ENCODE results near the gene PRKAR1A.
"Not testable (repeated sequence)": the region's sequence is repeated elsewhere in the genome, so short reads cannot be mapped to it uniquely, and the experiment has no call there.

PRKAR1A gene

DNA sequence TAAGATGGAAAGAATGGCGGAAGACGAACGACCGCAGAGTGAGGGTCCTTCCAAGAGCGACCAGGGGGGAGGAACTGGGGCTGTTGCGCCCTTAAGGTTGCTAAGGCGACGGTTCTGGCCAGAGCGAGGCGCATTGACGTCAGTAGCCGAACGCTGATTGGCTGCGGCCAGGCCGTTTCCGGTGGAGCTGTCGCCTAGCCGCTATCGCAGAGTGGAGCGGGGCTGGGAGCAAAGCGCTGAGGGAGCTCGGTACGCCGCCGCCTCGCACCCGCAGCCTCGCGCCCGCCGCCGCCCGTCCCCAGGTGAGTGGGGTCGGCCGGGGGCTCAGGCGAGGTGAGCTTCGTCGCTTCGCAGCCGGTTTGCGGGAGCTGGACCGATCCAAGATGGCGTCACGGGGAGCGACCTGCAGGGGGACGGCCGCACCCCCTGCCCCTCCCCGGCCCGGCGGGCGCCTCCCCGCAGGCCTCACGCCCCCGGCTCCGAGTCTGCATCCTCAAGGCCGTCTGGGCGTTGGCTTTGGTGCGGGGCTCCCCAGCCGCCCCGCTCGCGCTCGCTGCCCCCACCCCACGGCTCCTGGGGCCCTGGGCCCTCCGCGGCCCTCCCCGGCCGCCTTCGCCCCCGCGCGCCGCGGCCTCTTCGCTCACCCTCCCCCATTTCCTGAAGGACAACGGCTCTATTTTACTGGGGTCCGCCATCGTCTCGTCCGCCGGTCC lies at the start of gene PRKAR1A:
Gene PRKAR1A, plus strand, starts transcription at position 184 of the 713 bp plus-strand sequence. CDS start 2,970 bp downstream, outside the sequence.
- Histone ChIP-seq H3K27ac (ENCODE audit: low read length) (peak within 1 kb of the TSS; percentile 93), H3K27me3 (ENCODE audit: insufficient read depth, low read length) (no peaks in the 10 kb centered on the region), H3K36me3 (ENCODE audit: insufficient read depth, low read depth, low read length) (peaks cover 27% of the 10 kb centered on the region), H3K4me1 (ENCODE audit: insufficient read depth, low read length) (peaks cover 7% of the 10 kb centered on the region; the same call in 1 of the 2 replicates), H3K9me3 (ENCODE audit: insufficient read depth, low read depth, low read length) (peaks cover 5% of the 10 kb centered on the region), H3K4me3 (ENCODE audit: low read length) (peak within 1 kb of the TSS; percentile 87), H3K9ac (ENCODE audit: low read depth, low read length) (peak within 1 kb of the TSS; percentile 87)

DNA sequence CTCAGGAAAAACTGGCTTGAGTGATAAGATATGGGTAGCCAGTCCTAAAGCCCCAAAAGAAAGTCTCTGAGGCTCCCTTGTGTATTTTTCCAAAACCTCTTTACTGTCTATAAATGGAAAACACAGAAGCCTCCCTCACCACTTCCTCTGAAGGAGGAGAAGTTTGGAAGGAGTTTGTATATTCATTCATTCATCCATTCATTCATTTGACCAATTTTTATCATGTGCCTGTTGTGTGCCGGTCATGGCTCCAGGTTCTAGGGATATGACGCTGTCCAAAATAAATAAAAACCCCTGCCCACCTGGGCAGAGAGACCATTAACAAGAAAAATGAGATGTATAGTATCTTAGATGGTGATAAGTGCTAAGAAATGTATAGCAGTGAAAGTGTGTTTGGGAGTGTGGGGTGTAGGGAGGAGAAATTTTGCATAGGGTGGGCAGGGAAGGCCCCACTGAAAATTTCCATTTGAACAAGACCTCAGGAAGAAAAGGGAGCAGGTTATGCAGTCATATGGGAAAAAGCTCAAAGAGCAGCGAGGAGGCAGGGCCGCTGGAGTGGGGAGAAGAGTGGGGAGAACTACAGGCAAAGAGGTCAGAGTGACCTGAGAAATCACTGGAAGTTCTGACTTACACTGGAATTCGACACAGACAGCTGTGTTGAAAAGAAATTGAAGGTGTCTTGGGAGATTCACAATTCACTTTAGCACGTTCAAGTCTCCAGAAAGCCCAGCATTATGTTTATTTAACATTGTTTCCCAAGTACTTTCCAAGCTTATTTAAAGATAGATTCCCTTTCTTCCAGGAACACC lies 48.8 kb upstream of the PRKAR1A start:
- no peaks in the 10 kb centered on the region for H3K36me3 ChIP-seq (ENCODE audit: insufficient read depth, low read depth, low read length)
- no peak overlapping the region for H3K4me3 ChIP-seq (ENCODE audit: low read length)
- H3K27me3 ChIP-seq (ENCODE audit: insufficient read depth, low read length): peaks cover 10% of the 10 kb centered on the region
- H3K9me3 ChIP-seq (ENCODE audit: insufficient read depth, low read depth, low read length): no peaks in the 10 kb centered on the region
- no peak overlapping the region for H3K27ac ChIP-seq (ENCODE audit: low read length)
- peaks cover 10% of the 10 kb centered on the region; the same call in 1 of the 2 replicates for H3K4me1 ChIP-seq (ENCODE audit: insufficient read depth, low read length)
- no peak overlapping the region for H3K9ac ChIP-seq (ENCODE audit: low read depth, low read length)

DNA sequence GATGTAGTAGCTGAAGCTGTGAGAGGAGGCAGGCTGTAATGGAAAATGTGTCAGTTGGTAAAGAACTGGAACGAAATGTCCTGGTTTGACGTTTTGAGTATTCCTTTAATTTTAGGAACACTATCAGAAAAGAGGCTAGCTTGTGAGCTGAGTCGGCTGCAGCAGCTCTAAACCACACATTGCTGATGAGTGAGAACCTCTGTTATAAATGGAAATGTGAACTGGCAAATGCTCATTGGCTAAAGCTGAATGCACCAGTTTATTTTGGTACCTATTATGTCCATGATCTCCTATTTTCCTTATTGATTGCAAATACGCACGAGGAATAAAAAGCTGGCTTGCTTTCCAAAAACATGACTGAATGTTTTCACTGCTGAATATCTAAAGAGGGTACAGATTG lies 43.9 kb upstream of the PRKAR1A start:
- H3K4me1 ChIP-seq (ENCODE audit: insufficient read depth, low read length): no peaks in the 10 kb centered on the region
- H3K27me3 ChIP-seq (ENCODE audit: insufficient read depth, low read length): no peaks in the 10 kb centered on the region
- H3K4me3 ChIP-seq (ENCODE audit: low read length): no peak overlapping the region
- H3K9me3 ChIP-seq (ENCODE audit: insufficient read depth, low read depth, low read length): no peaks in the 10 kb centered on the region
- no peak overlapping the region for H3K27ac ChIP-seq (ENCODE audit: low read length)
- H3K9ac ChIP-seq (ENCODE audit: low read depth, low read length): no peak overlapping the region
- no peaks in the 10 kb centered on the region for H3K36me3 ChIP-seq (ENCODE audit: insufficient read depth, low read depth, low read length)

DNA sequence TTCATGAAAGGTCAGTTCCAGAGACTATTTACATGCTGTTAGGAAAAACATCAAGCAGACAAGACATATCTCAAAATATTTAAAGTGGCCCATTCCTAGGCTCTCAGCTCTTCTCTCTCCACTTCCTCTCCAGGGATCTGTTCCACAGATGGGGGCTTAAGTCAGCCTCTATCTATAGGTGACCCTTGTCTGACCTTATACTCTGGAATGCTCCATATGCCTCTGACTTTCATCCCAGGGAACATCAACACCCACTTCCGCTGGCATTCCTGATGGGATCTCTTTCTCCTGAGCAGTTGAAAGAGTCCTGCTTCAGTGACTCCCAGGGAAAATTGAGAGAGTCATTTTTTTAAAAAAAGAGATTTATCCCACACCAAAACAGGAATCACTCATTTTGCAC lies 43.4 kb upstream of the PRKAR1A start:
- Histone ChIP-seq H3K27me3 (ENCODE audit: insufficient read depth, low read length) (no peaks in the 10 kb centered on the region), H3K36me3 (ENCODE audit: insufficient read depth, low read depth, low read length) (no peaks in the 10 kb centered on the region), H3K27ac (ENCODE audit: low read length) (no peak overlapping the region), H3K4me1 (ENCODE audit: insufficient read depth, low read length) (no peaks in the 10 kb centered on the region), H3K9ac (ENCODE audit: low read depth, low read length) (no peak overlapping the region), H3K9me3 (ENCODE audit: insufficient read depth, low read depth, low read length) (no peaks in the 10 kb centered on the region), H3K4me3 (ENCODE audit: low read length) (no peak overlapping the region)

DNA sequence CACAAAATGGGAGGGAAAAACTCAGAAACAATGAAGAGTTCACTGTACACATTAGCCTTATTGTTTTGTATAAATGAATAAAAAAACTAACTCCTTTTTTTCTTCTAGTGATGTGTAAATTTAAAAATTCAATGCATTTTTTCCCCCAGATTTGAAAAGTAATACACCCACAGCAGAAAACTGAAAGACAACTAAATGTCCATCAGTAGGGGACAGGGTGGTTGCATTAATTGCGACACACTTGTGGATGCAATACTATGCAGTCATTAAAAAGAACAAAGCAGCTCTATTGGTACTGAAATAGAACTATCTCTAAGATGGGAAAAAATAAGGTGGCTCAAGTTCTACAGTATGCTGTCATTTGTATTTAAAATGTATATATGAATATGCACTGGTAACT lies 41.3 kb upstream of the PRKAR1A start:
- Histone ChIP-seq H3K27ac (ENCODE audit: low read length) (no peak overlapping the region), H3K9me3 (ENCODE audit: insufficient read depth, low read depth, low read length) (no peaks in the 10 kb centered on the region), H3K27me3 (ENCODE audit: insufficient read depth, low read length) (no peaks in the 10 kb centered on the region), H3K36me3 (ENCODE audit: insufficient read depth, low read depth, low read length) (no peaks in the 10 kb centered on the region), H3K4me1 (ENCODE audit: insufficient read depth, low read length) (no peaks in the 10 kb centered on the region), H3K9ac (ENCODE audit: low read depth, low read length) (no peak overlapping the region), H3K4me3 (ENCODE audit: low read length) (no peak overlapping the region)

DNA sequence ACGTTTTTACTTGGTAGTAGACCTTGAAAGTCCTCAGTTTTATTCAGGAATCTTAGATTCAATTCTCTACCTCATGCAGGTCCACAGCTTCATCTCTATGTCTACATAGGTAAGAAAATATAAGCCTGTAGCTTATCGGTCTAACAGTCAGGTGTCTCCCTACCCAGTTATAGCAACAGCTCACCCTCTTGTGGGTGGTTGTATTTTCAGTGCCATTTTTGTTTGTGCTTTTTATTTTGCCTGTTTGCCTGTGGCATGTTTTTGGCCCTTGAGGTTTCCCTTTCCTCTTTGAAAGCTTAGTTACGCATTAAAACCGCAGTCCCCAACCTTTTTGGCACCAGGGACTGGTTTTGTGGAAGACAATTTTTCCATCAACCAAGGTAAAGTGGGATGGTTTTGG lies 31.3 kb upstream of the PRKAR1A start:
- H3K27ac ChIP-seq (ENCODE audit: low read length): no peak overlapping the region
- no peaks in the 10 kb centered on the region for H3K4me1 ChIP-seq (ENCODE audit: insufficient read depth, low read length)
- H3K9me3 ChIP-seq (ENCODE audit: insufficient read depth, low read depth, low read length): no peaks in the 10 kb centered on the region
- no peak overlapping the region for H3K9ac ChIP-seq (ENCODE audit: low read depth, low read length)
- no peaks in the 10 kb centered on the region for H3K36me3 ChIP-seq (ENCODE audit: insufficient read depth, low read depth, low read length)
- no peaks in the 10 kb centered on the region for H3K27me3 ChIP-seq (ENCODE audit: insufficient read depth, low read length)
- H3K4me3 ChIP-seq (ENCODE audit: low read length): no peak overlapping the region

DNA sequence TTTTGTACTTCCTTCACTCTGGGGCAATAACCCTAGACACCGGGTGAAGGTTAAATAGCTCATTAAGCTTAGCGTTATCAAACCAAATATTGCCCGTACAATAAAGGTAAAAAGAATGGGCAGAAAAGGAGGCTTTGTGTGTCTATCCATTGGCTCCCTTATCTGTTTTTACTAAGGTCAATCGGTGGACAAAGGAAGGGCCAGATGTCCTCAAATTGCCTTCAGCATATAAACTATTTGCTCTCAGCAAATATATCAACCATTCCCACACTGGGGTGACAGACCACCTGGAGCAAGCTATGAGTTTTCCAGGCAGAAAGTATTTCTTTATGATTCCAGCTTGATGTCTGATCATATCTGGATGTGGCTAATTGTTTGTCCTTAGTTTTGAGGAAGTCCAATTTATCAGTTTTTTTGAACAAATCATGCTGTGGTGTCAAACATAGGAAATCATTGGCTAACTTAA lies 29.6 kb upstream of the PRKAR1A start:
- H3K27ac ChIP-seq (ENCODE audit: low read length): no peak overlapping the region
- H3K4me3 ChIP-seq (ENCODE audit: low read length): no peak overlapping the region
- H3K36me3 ChIP-seq (ENCODE audit: insufficient read depth, low read depth, low read length): no peaks in the 10 kb centered on the region
- no peaks in the 10 kb centered on the region for H3K27me3 ChIP-seq (ENCODE audit: insufficient read depth, low read length)
- no peaks in the 10 kb centered on the region for H3K9me3 ChIP-seq (ENCODE audit: insufficient read depth, low read depth, low read length)
- no peak overlapping the region for H3K9ac ChIP-seq (ENCODE audit: low read depth, low read length)
- H3K4me1 ChIP-seq (ENCODE audit: insufficient read depth, low read length): no peaks in the 10 kb centered on the region

DNA sequence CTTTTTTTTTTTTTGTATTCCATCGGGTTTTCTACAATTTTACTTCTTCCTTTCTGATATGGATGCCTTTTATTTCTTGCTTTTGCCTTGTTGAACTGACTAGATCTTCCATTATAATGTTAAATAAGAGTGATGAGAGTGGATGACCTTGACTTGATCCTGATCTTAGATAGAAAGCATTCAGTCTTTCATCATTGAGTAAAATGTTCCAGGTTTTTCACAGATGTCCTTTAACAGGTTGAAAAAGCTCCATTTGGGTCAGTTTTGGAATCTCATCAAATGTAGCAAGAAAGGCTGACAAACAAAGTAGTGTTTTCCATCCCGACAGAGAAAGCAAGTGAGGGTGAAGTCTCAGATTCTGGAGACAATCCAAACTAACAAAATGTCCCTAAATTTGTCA lies 27.8 kb upstream of the PRKAR1A start:
- H3K27me3 ChIP-seq (ENCODE audit: insufficient read depth, low read length): no peaks in the 10 kb centered on the region
- H3K9ac ChIP-seq (ENCODE audit: low read depth, low read length): no peak overlapping the region
- no peaks in the 10 kb centered on the region for H3K9me3 ChIP-seq (ENCODE audit: insufficient read depth, low read depth, low read length)
- no peaks in the 10 kb centered on the region for H3K36me3 ChIP-seq (ENCODE audit: insufficient read depth, low read depth, low read length)
- H3K4me3 ChIP-seq (ENCODE audit: low read length): no peak overlapping the region
- H3K27ac ChIP-seq (ENCODE audit: low read length): no peak overlapping the region
- no peaks in the 10 kb centered on the region for H3K4me1 ChIP-seq (ENCODE audit: insufficient read depth, low read length)

DNA sequence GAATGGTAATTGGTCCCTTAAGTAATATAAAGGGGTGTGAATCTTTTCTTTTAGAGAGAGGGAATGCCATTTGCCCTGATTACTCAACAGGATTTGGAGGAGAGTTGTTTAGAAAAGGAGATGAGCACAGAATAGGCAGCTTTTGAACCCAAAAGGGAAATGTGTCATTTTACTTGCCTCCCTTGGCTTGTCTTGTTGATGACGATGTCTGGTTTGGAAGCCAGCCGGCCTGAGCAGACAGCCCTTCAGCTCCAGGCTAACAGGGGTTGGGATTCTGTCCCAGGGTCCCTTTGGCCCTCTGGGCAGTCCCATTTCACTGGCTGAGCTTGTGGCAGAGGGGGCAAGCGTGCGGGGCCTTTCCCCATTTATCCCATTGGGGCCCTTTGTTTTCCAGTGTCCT lies 22.3 kb upstream of the PRKAR1A start:
- H3K27ac ChIP-seq (ENCODE audit: low read length): no peak overlapping the region
- H3K27me3 ChIP-seq (ENCODE audit: insufficient read depth, low read length): no peaks in the 10 kb centered on the region
- no peaks in the 10 kb centered on the region for H3K4me1 ChIP-seq (ENCODE audit: insufficient read depth, low read length)
- H3K9ac ChIP-seq (ENCODE audit: low read depth, low read length): no peak overlapping the region
- H3K9me3 ChIP-seq (ENCODE audit: insufficient read depth, low read depth, low read length): no peaks in the 10 kb centered on the region
- H3K4me3 ChIP-seq (ENCODE audit: low read length): no peak overlapping the region
- H3K36me3 ChIP-seq (ENCODE audit: insufficient read depth, low read depth, low read length): no peaks in the 10 kb centered on the region

DNA sequence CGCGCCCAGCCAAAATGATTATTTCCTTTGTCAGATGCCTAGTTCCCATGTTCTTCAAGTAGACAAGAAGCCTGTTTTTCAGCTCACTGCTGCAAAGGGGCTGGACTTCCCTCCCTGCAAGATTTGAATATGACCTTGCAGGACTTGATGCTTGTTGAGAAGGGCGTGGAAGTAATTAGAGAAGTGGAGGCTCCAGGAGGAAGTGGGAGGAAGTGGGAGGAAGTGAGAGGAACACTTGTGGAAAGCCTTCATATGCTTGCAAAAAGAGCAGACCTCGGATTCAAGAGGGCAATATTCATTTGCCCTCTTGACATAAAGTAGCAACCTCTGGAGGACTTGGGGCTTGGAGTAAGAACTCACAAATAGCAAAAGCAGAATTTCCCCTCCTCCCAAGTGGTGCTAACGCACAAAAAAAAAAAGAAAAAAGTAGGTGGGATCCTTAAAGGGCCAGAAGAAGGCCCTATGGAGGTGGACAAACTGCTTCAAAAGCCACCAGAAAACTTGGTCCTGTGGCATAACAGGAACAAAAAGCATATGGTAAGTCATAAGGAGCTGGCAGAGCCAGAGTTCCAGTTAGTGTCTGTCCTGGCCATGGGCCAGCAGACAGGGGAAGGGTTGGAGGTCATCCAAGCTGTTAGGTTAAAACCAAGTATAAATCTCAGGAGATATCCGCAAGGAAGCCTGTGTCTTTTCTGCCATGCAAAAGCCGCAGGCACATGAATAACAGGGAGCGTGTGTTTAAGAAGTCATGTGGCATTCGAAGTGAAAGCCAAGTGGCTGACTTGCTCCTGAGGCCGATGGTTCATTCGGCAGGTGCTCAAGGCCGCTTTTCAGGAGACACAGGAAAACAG lies 20.6 kb upstream of the PRKAR1A start:
- Histone ChIP-seq H3K9me3 (ENCODE audit: insufficient read depth, low read depth, low read length) (no peaks in the 10 kb centered on the region), H3K9ac (ENCODE audit: low read depth, low read length) (no peak overlapping the region), H3K4me3 (ENCODE audit: low read length) (no peak overlapping the region), H3K27ac (ENCODE audit: low read length) (no peak overlapping the region), H3K27me3 (ENCODE audit: insufficient read depth, low read length) (no peaks in the 10 kb centered on the region), H3K4me1 (ENCODE audit: insufficient read depth, low read length) (no peaks in the 10 kb centered on the region), H3K36me3 (ENCODE audit: insufficient read depth, low read depth, low read length) (no peaks in the 10 kb centered on the region)

DNA sequence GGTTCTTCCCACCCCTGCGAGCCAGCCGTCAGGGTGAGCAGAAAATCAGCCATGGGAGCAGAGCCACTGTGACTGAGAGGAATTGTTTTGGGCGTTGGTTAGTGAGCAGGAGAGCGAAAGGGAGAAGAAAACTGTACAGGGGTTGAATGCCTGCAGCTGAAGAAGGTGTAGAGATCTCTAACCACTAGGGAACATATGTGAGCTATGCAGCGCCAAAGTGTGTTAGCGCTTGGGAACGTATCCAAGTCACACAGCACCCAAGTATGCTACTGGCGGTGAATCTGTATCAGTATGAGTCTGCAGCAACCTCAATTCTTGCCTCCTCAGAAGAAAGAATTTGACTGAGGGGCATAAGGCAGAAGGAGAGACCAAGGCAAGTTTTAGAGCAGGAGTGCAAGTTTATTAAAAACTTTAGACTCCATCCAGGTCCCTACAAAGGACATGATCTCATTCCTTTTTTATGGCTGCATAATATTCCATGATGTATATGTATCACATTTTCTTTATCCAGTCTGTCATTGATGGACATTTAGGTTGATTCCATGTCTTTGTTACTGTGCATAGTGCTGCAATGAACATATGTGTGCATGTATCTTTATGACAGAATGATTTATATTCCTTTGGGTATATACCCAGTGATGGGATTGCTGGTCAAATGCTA lies 19.7 kb upstream of the PRKAR1A start:
- not testable (repeated sequence) for H3K9me3 ChIP-seq (ENCODE audit: insufficient read depth, low read depth, low read length); H3K9ac ChIP-seq (ENCODE audit: low read depth, low read length); H3K36me3 ChIP-seq (ENCODE audit: insufficient read depth, low read depth, low read length); H3K27ac ChIP-seq (ENCODE audit: low read length); H3K4me3 ChIP-seq (ENCODE audit: low read length); H3K27me3 ChIP-seq (ENCODE audit: insufficient read depth, low read length); H3K4me1 ChIP-seq (ENCODE audit: insufficient read depth, low read length)
